Right lobe of liver (tissue), 6 donors: Measurements from ENCODE around the gene DGKZ. TPM values are rescaled to one million over a fixed set of nuclear protein-coding genes. Genes with fewer than 3 reads are reported as not detected.

Source experiments
- ATAC-seq, 4 donors: fragments of 200-7000 bp; cut with Tn5 transposase; one replicate each; pipeline ENCODE4 v1.9.1; 2020; ENCODE audit warnings: mild to moderate bottlenecking in 4 of 4, moderate library complexity in 4 of 4
- DNase-seq, 3 donors: peaks; one replicate each; pipeline ENCODE4 v3.0.0-alpha.2; 2020
- H3K27ac ChIP-seq, 3 donors: fragments of 200-600 bp; one replicate each; pipeline ENCODE4 v1.8.0; 2022
- H3K27me3 ChIP-seq, 2 donors: fragments of 200-600 bp; one replicate each; pipeline ENCODE4 v1.8.0; 2022
- H3K36me3 ChIP-seq, 4 donors: fragments of 200-600 bp; sonication (generic) in 1 of 4; one replicate each; pipeline versions ENCODE4 v1.5.1 to v1.8.0; 2017 to 2022; ENCODE audit warnings: control low read depth in 1 of 4
- H3K4me1 ChIP-seq, 4 donors: fragments of 200-600 bp; sonication (generic) in 1 of 4; one replicate each; pipeline versions ENCODE4 v1.5.1 to v1.8.0; 2017 to 2022; ENCODE audit warnings: control low read depth in 1 of 4
- H3K4me3 ChIP-seq, 3 donors: fragments of 200-600 bp; one replicate each; pipeline ENCODE4 v1.8.0; 2022
- H3K9me3 ChIP-seq, 4 donors: fragments of 200-600 bp; sonication (generic) in 1 of 4; one replicate each; pipeline versions ENCODE4 v1.5.1 to v1.8.0; 2017 to 2022; ENCODE audit warnings: control low read depth in 1 of 4
- POLR2A ChIP-seq: fragments of 450-650 bp; IDR thresholded peaks from one replicate; pipeline ENCODE4 v1.6.1; 2017; ENCODE audit warnings: antibody characterized with exemption, mild to moderate bottlenecking
- WGBS: methylation state at CpG from one replicate; pipeline ENCODE4 v1.1.6; 2018; ENCODE audit warnings: low coverage, low lambda C conversion rate; ENCODE audit not compliant: insufficient coverage; ENCODE audit errors: missing lambda C conversion rate; 5-methylcytosine and 5-hydroxymethylcytosine counted together
- intact Hi-C, 2 donors: fragments of 100-400 bp; cut with DNase I; formaldehyde crosslinking; loops; one replicate each; pipeline versions ENCODE4 v1.11.2 to v1.14.1; 2022
- total RNA-seq, 6 experiments: library from RNA; depleted of rRNA in 2 of 6; stranded (reverse); fragments of >200 nt in 2 of 6; fragmentation: NEBNext Ultra II Directional in 3 of 6; extraction: Animal tissue kit (Norgen Biotek cat#: 25700) in 3 of 6; gene quantifications; one replicate each; pipeline versions ENCODE4 v1.1.0 to v1.2.4, GENCODE V29; 2016 to 2023
- TF ChIP-seq, protein P1 (sequence below), 4 donors: fragments of 200-600 bp in 3 of 4; fragments of 450-650 bp in 1 of 4; IDR thresholded peaks; one replicate each; pipeline versions ENCODE4 v1.5.1 to v1.8.0; 2016 to 2022; ENCODE audit warnings: antibody characterized with exemption in 4 of 4, mild to moderate bottlenecking in 2 of 4
- donor health status: DM: no; HTN: yes; CAD: no.
- donor health status: DM: no; HTN: no; CAD: no.
- donor health status: DM: no; HTN: no; CAD: no.
- donor health status: DM: no; HTN: yes; CAD: no.
- donor health status: DM: no; HTN: yes; CAD: no.

Gene DGKZ
- total RNA-seq, 6 experiments from 2014 or later = 10.7 to 57.9 (median 16.0) TPM

DNA sequence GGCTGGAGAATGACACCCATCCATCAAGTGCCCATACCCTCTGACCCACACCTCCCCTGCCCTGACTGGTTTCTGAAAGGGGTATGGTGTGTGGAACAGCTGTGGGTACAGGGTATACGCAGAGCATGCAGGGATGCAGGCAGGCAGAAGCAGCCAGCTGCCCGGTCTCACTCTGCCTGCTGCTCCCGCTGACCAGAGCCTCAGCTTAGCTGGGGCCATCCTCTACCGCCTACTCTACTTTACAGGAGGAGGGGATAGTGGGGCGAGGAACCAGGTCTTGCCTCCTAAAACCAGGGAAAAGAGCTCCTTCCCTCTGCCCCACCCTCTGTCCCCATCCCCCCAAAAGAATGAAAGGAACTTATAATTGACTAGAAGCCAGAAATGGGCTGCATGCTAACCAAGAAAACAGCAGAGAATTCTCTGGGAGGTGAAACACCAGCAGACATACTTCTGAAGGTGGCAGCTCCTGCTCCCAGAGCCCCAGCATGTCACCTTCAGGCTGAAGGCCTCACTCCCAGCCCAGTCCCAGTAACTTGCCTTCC is 57.3 kb downstream of the DGKZ start:
- TF ChIP-seq, protein P1, sequence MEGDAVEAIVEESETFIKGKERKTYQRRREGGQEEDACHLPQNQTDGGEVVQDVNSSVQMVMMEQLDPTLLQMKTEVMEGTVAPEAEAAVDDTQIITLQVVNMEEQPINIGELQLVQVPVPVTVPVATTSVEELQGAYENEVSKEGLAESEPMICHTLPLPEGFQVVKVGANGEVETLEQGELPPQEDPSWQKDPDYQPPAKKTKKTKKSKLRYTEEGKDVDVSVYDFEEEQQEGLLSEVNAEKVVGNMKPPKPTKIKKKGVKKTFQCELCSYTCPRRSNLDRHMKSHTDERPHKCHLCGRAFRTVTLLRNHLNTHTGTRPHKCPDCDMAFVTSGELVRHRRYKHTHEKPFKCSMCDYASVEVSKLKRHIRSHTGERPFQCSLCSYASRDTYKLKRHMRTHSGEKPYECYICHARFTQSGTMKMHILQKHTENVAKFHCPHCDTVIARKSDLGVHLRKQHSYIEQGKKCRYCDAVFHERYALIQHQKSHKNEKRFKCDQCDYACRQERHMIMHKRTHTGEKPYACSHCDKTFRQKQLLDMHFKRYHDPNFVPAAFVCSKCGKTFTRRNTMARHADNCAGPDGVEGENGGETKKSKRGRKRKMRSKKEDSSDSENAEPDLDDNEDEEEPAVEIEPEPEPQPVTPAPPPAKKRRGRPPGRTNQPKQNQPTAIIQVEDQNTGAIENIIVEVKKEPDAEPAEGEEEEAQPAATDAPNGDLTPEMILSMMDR (IDR thresholded peaks at IDR 0.05) = no peak
- TF ChIP-seq POLR2A = no peak
- ATAC-seq (no peak), DNase-seq (no peak)
- H3K4me1 ChIP-seq = no peaks in the 10 kb centered on the region
- H3K36me3 ChIP-seq = peaks cover 0 to 21% (median 9%) of the 10 kb centered on the region in 4 donors
- no peaks in the 10 kb centered on the region for H3K27me3 ChIP-seq
- WGBS = no CpG with 5 or more reads among the region's 5 CpGs
- no peak overlapping the region for H3K4me3 ChIP-seq
- H3K9me3 ChIP-seq = no peaks in the 10 kb centered on the region
- intact Hi-C loops = no loop called here
- H3K27ac ChIP-seq = no peak overlapping the region

GRCh38 chr11:46407635-46408034 is 60.4 kb downstream of the DGKZ start:
- ATAC-seq (no peak), DNase-seq (no peak)
- 84% methylated on average over 10 of the region's 10 CpGs for WGBS
- Histone ChIP-seq H3K4me1 (no peaks in the 10 kb centered on the region), H3K4me3 (no peak overlapping the region), H3K36me3 (peaks cover 0 to 24% (median 13%) of the 10 kb centered on the region in 4 donors), H3K27me3 (no peaks in the 10 kb centered on the region), H3K9me3 (no peaks in the 10 kb centered on the region), H3K27ac (no peak overlapping the region)
- intact Hi-C loops = no loop called here
- TF ChIP-seq, protein P1 (IDR thresholded peaks at IDR 0.05) = no peak
- TF ChIP-seq POLR2A = no peak

- TF ChIP-seq POLR2A = no peak
- TF ChIP-seq, protein P1 (IDR thresholded peaks at IDR 0.05) = no peak
- ATAC-seq (peak in 1 of 4 donors; percentile 18), DNase-seq (no peak)
- H3K4me1 ChIP-seq = no peaks in the 10 kb centered on the region
- H3K4me3 ChIP-seq = no peak overlapping the region
- WGBS = no CpG with 5 or more reads among the region's 6 CpGs
- peaks cover 0 to 24% (median 13%) of the 10 kb centered on the region in 4 donors for H3K36me3 ChIP-seq
- no peak overlapping the region for H3K27ac ChIP-seq
- intact Hi-C loops = no loop called here
- no peaks in the 10 kb centered on the region for H3K9me3 ChIP-seq
- no peaks in the 10 kb centered on the region for H3K27me3 ChIP-seq
These were observed 61.2 kb downstream of the DGKZ start for GRCh38 chr11:46408407-46408986.

GRCh38 chr11:46410021-46410420 is 62.8 kb downstream of the DGKZ start:
- TF ChIP-seq POLR2A = no peak
- TF ChIP-seq, protein P1 (IDR thresholded peaks at IDR 0.05) = no peak
- H3K27me3 ChIP-seq = no peaks in the 10 kb centered on the region
- H3K4me1 ChIP-seq = no peaks in the 10 kb centered on the region
- H3K27ac ChIP-seq = no peak overlapping the region
- DNase-seq (no peak), ATAC-seq (no peak)
- no peaks in the 10 kb centered on the region for H3K9me3 ChIP-seq
- intact Hi-C loops = no loop called here
- H3K4me3 ChIP-seq = no peak overlapping the region
- 85% methylated on average over 4 of the region's 5 CpGs for WGBS
- H3K36me3 ChIP-seq = peaks cover 0 to 27% (median 16%) of the 10 kb centered on the region in 4 donors
